ENCODE data around the gene ZBTB3. TPM values are rescaled to one million over a fixed set of nuclear protein-coding genes. Genes with fewer than 3 reads are reported as not detected.
A peak's percentile ranks its signal among the peaks of the same experiment; 100 is the strongest.

The ZBTB3 gene
- total RNA-seq, 1 donor from 2014 or later, result 11.2 TPM

DNA sequence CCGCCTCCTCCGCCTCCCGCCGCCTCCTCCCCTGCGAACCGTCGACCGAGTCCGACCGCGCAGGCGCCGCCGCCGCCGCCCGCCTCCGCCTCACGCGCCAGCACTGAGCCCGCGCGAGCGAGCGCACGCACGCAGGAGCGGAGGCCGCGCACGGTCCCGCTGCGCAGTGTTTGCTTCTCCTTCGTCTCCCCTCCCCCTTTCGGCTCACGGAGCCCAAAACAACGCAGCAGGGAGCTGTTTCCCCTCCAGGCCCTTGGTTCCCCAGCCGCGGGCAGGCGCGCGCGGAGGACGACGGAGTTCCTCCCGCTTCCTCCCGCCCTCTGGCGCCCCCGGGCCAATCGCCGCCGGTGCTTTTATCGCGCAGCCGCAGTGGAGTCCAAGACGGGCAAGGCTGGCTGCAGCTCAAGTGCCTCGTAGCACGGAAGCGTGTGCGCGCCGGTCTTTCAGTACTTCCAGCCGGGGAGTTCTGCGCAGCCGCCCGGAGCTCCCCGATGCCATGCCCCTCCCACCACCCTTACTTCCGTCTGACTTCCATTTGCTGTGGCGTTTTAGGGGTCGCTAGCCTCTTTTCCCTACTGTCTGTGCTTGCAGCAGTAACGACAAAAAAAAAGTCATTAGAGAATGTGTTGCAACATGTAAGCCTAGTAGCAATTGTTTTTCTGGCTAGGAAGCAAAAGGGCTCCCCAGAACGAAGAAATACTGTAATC, 26.6 kb downstream of the ZBTB3 start, which contains the start of gene HNRNPUL2:
HNRNPUL2 (minus strand) TSS at position 293 of the 707 bp plus-strand sequence. CDS start 301 bp downstream, outside the sequence.
- H3K27ac ChIP-seq (ENCODE audit: low read depth, low read length), result peak within 1 kb of the TSS; percentile 95
- peak within 1 kb of the TSS; percentile 93 for H3K9ac ChIP-seq (ENCODE audit: low read length)
- H3K4me3 Mint-ChIP-seq (ENCODE audit: unreplicated experiment), result peak within 1 kb of the TSS; percentile 93
- H3K27ac Mint-ChIP-seq (ENCODE audit: unreplicated experiment), result peak within 1 kb of the TSS; percentile 98
- H2AFZ ChIP-seq (ENCODE audit: low read depth, low read length), result peak within 1 kb of the TSS; percentile 90
- FAIRE-seq (no peak), DNase-seq (ENCODE audit: low read depth) (peak; percentile 97)
- H3K4me1 ChIP-seq (ENCODE audit: insufficient read depth, low read length), result peaks cover 11% of the 10 kb centered on the region
- no peaks in the 10 kb centered on the region for H3K27me3 Mint-ChIP-seq (ENCODE audit: low read depth, unreplicated experiment)
- H3K36me3 ChIP-seq (ENCODE audit: insufficient read depth, low read length), result peaks cover 16% of the 10 kb centered on the region
- peaks cover 52% of the 10 kb centered on the region for H4K20me1 ChIP-seq (ENCODE audit: insufficient read depth, low read length)
- peak within 1 kb of the TSS; percentile 98 for H3K4me2 ChIP-seq (ENCODE audit: low read length)
- H3K9me3 Mint-ChIP-seq (ENCODE audit: unreplicated experiment), result no peaks in the 10 kb centered on the region
- peaks cover 19% of the 10 kb centered on the region for H3K4me1 Mint-ChIP-seq (ENCODE audit: low read depth, unreplicated experiment)
- H3K79me2 ChIP-seq (ENCODE audit: insufficient read depth, low read length), result peaks cover 83% of the 10 kb centered on the region
- H3K27me3 ChIP-seq (ENCODE audit: insufficient read depth, low read length), result no peaks in the 10 kb centered on the region
- peaks cover 11% of the 10 kb centered on the region for H3K36me3 Mint-ChIP-seq (ENCODE audit: low read depth, unreplicated experiment)
- H3K9me3 ChIP-seq (ENCODE audit: insufficient read depth, low read depth, low read length), result no peaks in the 10 kb centered on the region
- TF ChIP-seq EZH2 (IDR thresholded peaks at IDR 0.05; ENCODE audit: insufficient read depth, low read length), result no peak
- TF ChIP-seq, protein P1, sequence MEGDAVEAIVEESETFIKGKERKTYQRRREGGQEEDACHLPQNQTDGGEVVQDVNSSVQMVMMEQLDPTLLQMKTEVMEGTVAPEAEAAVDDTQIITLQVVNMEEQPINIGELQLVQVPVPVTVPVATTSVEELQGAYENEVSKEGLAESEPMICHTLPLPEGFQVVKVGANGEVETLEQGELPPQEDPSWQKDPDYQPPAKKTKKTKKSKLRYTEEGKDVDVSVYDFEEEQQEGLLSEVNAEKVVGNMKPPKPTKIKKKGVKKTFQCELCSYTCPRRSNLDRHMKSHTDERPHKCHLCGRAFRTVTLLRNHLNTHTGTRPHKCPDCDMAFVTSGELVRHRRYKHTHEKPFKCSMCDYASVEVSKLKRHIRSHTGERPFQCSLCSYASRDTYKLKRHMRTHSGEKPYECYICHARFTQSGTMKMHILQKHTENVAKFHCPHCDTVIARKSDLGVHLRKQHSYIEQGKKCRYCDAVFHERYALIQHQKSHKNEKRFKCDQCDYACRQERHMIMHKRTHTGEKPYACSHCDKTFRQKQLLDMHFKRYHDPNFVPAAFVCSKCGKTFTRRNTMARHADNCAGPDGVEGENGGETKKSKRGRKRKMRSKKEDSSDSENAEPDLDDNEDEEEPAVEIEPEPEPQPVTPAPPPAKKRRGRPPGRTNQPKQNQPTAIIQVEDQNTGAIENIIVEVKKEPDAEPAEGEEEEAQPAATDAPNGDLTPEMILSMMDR (IDR thresholded peaks at IDR 0.05; ENCODE audit: insufficient read depth, low read depth, low read length), result no peak
- peak within 1 kb of the TSS; percentile 90 for H3K4me3 ChIP-seq (ENCODE audit: insufficient read depth, low read depth, low read length)

DNA sequence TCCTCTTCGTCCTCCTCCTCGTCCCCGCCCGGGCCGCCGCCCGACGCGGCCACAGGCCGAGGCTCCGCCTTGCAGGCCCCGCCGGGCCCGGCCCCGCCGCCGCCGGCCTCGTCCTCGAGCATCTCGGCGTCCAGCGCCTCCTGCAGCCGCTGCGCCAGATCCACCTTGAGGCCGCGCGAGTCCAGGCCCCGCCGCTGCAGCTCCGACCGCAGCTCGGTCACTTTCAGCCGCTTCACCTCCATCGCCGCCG, 27.1 kb downstream of the ZBTB3 start:
- Histone ChIP-seq H4K20me1 (ENCODE audit: insufficient read depth, low read length) (peaks cover 57% of the 10 kb centered on the region), H3K4me2 (ENCODE audit: low read length) (peak overlapping the region; percentile 98), H2AFZ (ENCODE audit: low read depth, low read length) (peak overlapping the region; percentile 55), H3K9me3 (ENCODE audit: insufficient read depth, low read depth, low read length) (no peaks in the 10 kb centered on the region), H3K27ac (ENCODE audit: low read depth, low read length) (peak overlapping the region; percentile 95), H3K79me2 (ENCODE audit: insufficient read depth, low read length) (peaks cover 84% of the 10 kb centered on the region), H3K36me3 (ENCODE audit: insufficient read depth, low read length) (peaks cover 20% of the 10 kb centered on the region), H3K27me3 (ENCODE audit: insufficient read depth, low read length) (no peaks in the 10 kb centered on the region), H3K4me3 (ENCODE audit: insufficient read depth, low read depth, low read length) (peak overlapping the region; percentile 90), H3K9ac (ENCODE audit: low read length) (peak overlapping the region; percentile 93), H3K4me1 (ENCODE audit: insufficient read depth, low read length) (peaks cover 11% of the 10 kb centered on the region)
- Mint-ChIP-seq H3K9me3 (ENCODE audit: unreplicated experiment) (no peaks in the 10 kb centered on the region), H3K27me3 (ENCODE audit: low read depth, unreplicated experiment) (no peaks in the 10 kb centered on the region), H3K27ac (ENCODE audit: unreplicated experiment) (no peak overlapping the region), H3K36me3 (ENCODE audit: low read depth, unreplicated experiment) (peaks cover 16% of the 10 kb centered on the region), H3K4me1 (ENCODE audit: low read depth, unreplicated experiment) (peaks cover 23% of the 10 kb centered on the region), H3K4me3 (ENCODE audit: unreplicated experiment) (peak overlapping the region; percentile 93)
- DNase-seq (ENCODE audit: low read depth), result no peak
- TF ChIP-seq, protein P1 (IDR thresholded peaks at IDR 0.05; ENCODE audit: insufficient read depth, low read depth, low read length), result no peak
- TF ChIP-seq EZH2 (IDR thresholded peaks at IDR 0.05; ENCODE audit: insufficient read depth, low read length), result no peak
- FAIRE-seq, result no peak
